ENCODE results near the gene PINK1.
A peak's percentile ranks its signal among the peaks of the same experiment; 100 is the strongest.

DNA sequence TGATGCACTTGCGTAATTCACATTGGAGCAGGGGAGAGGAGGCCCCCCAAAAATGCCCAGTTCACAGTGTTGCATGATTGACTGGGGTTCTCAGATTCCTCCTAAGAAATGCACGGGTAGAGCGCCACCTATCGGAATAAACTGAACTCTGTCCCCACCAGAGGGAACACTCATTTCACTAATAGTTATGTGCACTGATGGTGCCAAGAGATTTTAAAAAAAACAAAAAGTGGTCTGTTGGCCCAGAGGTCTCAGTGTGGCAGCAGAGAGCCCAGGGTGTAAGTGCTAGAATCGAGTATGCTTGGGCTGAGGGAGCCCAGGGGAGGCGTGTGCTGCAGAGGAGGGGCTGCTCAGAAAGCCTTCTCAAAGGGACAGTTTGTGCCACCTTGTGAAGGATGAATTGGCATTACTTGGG lies 6.9 kb downstream of the PINK1 start:
- TF ChIP-seq EZH2 (IDR thresholded peaks at IDR 0.05; ENCODE audit: low read length): no peak
- TF ChIP-seq, protein P1, sequence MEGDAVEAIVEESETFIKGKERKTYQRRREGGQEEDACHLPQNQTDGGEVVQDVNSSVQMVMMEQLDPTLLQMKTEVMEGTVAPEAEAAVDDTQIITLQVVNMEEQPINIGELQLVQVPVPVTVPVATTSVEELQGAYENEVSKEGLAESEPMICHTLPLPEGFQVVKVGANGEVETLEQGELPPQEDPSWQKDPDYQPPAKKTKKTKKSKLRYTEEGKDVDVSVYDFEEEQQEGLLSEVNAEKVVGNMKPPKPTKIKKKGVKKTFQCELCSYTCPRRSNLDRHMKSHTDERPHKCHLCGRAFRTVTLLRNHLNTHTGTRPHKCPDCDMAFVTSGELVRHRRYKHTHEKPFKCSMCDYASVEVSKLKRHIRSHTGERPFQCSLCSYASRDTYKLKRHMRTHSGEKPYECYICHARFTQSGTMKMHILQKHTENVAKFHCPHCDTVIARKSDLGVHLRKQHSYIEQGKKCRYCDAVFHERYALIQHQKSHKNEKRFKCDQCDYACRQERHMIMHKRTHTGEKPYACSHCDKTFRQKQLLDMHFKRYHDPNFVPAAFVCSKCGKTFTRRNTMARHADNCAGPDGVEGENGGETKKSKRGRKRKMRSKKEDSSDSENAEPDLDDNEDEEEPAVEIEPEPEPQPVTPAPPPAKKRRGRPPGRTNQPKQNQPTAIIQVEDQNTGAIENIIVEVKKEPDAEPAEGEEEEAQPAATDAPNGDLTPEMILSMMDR (optimal IDR thresholded peaks at IDR 0.05 in 1 of 3, IDR thresholded peaks at IDR 0.05 in 1 of 3, conservative IDR thresholded peaks at IDR 0.05 in 1 of 3; ENCODE audit: extremely low read depth in 1 of 3, insufficient read depth in 2 of 3, low read length in 3 of 3): peak; percentile 73 to 84 (median 78)

Data from keratinocyte (primary cell).